ENCODE measurements around the gene GNG12. TPM values are rescaled to one million over a fixed set of nuclear protein-coding genes. Genes with fewer than 3 reads are reported as not detected.

GNG12 gene
- polyA plus RNA-seq, 1 donor (not counting 4 experiments of a cell fraction or from before 2014, with no cell fraction given): 208 TPM

GRCh38 chr1:67686267-67687197, 146.7 kb downstream of the GNG12 start:
- Histone ChIP-seq H4K20me1 (ENCODE audit: control insufficient read depth, extremely low read depth, insufficient read depth, low read length) (peaks cover 12% of the 10 kb centered on the region), H3K9me3 (ENCODE audit: control insufficient read depth, low read depth, low read length) (no peaks in the 10 kb centered on the region), H3K9ac (ENCODE audit: control insufficient read depth, extremely low read depth, insufficient read depth, low read length) (peak overlapping the region; percentile 99), H3K9me1 (ENCODE audit: control insufficient read depth, extremely low read depth, insufficient read depth, low read length) (no peaks in the 10 kb centered on the region), H2AFZ (ENCODE audit: control insufficient read depth, low read length) (no peak overlapping the region), H3K79me2 (ENCODE audit: control insufficient read depth, insufficient read depth, low read length) (peaks cover 25% of the 10 kb centered on the region), H3K4me3 (ENCODE audit: control insufficient read depth in 2 of 3, extremely low read depth in 1 of 3, insufficient read depth in 2 of 3, low read depth in 1 of 3, low read length in 3 of 3) (peak overlapping the region; percentile 90 to 94 (median 93)), H3K4me1 (ENCODE audit: control insufficient read depth, extremely low read depth, insufficient read depth, low read length) (peaks cover 37% of the 10 kb centered on the region), H3K27ac (ENCODE audit: control insufficient read depth, insufficient read depth, low read length) (peak overlapping the region; percentile 87), H3K27me3 (ENCODE audit: control insufficient read depth, extremely low read depth, insufficient read depth, low read length) (no peaks in the 10 kb centered on the region), H3K36me3 (ENCODE audit: control insufficient read depth in 2 of 2, extremely low read depth in 1 of 2, insufficient read depth in 2 of 2, low read length in 2 of 2) (peaks cover 6 to 29% of the 10 kb centered on the region in 2 experiments), H3K4me2 (ENCODE audit: control insufficient read depth, extremely low read depth, insufficient read depth, low read depth, low read length) (peak overlapping the region; percentile 96)
- FAIRE-seq (peak; percentile 94), DNase-seq (ENCODE audit: low read depth, low spot score) (no peak)
- TF ChIP-seq CTCF (optimal IDR thresholded peaks at IDR 0.05 in 1 of 3, IDR thresholded peaks at IDR 0.05 in 1 of 3, conservative IDR thresholded peaks at IDR 0.05 in 1 of 3; ENCODE audit: extremely low read depth in 1 of 3, insufficient read depth in 2 of 3, low read length in 3 of 3) (peak in 1 of 3 experiments; percentile 0), EZH2 (IDR thresholded peaks at IDR 0.05; ENCODE audit: low read length) (no peak)
- dilution Hi-C loops (cut with MboI; ENCODE audit: extremely low pct_ligation_motif_present, low sequenced_read_pairs): loop anchor here (25.0 kb wide), 1 partner anchor 149 kb away; no protein-coding TSS in a partner anchor

GRCh38 chr1:67685558-67686266, 147.6 kb downstream of the GNG12 start:
- Histone ChIP-seq H4K20me1 (ENCODE audit: control insufficient read depth, extremely low read depth, insufficient read depth, low read length) (peaks cover 12% of the 10 kb centered on the region), H3K4me2 (ENCODE audit: control insufficient read depth, extremely low read depth, insufficient read depth, low read depth, low read length) (no peak overlapping the region), H3K9ac (ENCODE audit: control insufficient read depth, extremely low read depth, insufficient read depth, low read length) (peak overlapping the region; percentile 99), H3K27me3 (ENCODE audit: control insufficient read depth, extremely low read depth, insufficient read depth, low read length) (no peaks in the 10 kb centered on the region), H3K9me3 (ENCODE audit: control insufficient read depth, low read depth, low read length) (no peaks in the 10 kb centered on the region), H2AFZ (ENCODE audit: control insufficient read depth, low read length) (no peak overlapping the region), H3K36me3 (ENCODE audit: control insufficient read depth in 2 of 2, extremely low read depth in 1 of 2, insufficient read depth in 2 of 2, low read length in 2 of 2) (peaks cover 6 to 29% of the 10 kb centered on the region in 2 experiments), H3K4me3 (ENCODE audit: control insufficient read depth in 2 of 3, extremely low read depth in 1 of 3, insufficient read depth in 2 of 3, low read depth in 1 of 3, low read length in 3 of 3) (peak overlapping the region; percentile 90 to 94 (median 93)), H3K4me1 (ENCODE audit: control insufficient read depth, extremely low read depth, insufficient read depth, low read length) (peaks cover 37% of the 10 kb centered on the region), H3K27ac (ENCODE audit: control insufficient read depth, insufficient read depth, low read length) (peak overlapping the region; percentile 87), H3K79me2 (ENCODE audit: control insufficient read depth, insufficient read depth, low read length) (peaks cover 25% of the 10 kb centered on the region), H3K9me1 (ENCODE audit: control insufficient read depth, extremely low read depth, insufficient read depth, low read length) (no peaks in the 10 kb centered on the region)
- dilution Hi-C loops (cut with MboI; ENCODE audit: extremely low pct_ligation_motif_present, low sequenced_read_pairs): loop anchor here (25.0 kb wide), 1 partner anchor 148 kb away; no protein-coding TSS in a partner anchor
- TF ChIP-seq CTCF (optimal IDR thresholded peaks at IDR 0.05 in 1 of 3, IDR thresholded peaks at IDR 0.05 in 1 of 3, conservative IDR thresholded peaks at IDR 0.05 in 1 of 3; ENCODE audit: extremely low read depth in 1 of 3, insufficient read depth in 2 of 3, low read length in 3 of 3) (no peak), EZH2 (IDR thresholded peaks at IDR 0.05; ENCODE audit: low read length) (no peak)
- DNase-seq (ENCODE audit: low read depth, low spot score) (no peak), FAIRE-seq (no peak)

Data from keratinocyte (primary cell).